H9 (cell line): ENCODE measurements around the gene USPL1. TPM values are rescaled to one million over a fixed set of nuclear protein-coding genes. Genes with fewer than 3 reads are reported as not detected.

Source experiments
- DNase-seq: peaks from one replicate; pipeline ENCODE4 v3.0.0-alpha.2; 2017
- H2AFZ ChIP-seq: one replicate; pipeline ENCODE4 v1.6.1; 2013; ENCODE audit warnings: mild to moderate bottlenecking, low read length, control low read depth, moderate library complexity
- H2AK5ac ChIP-seq: 2 replicates; pipeline ENCODE4 v1.6.1; 2013; ENCODE audit warnings: low read length, control low read depth, mixed read lengths; ENCODE audit not compliant: insufficient read length
- H2BK120ac ChIP-seq: one replicate; pipeline ENCODE4 v1.6.1; 2013; ENCODE audit warnings: low read depth, mild to moderate bottlenecking, low read length, control low read depth, inconsistent platforms; ENCODE audit not compliant: poor library complexity, severe bottlenecking
- H2BK12ac ChIP-seq: 2 replicates; pipeline ENCODE4 v1.6.1; 2013; ENCODE audit warnings: low read length, control low read depth, mixed read lengths, low read depth; ENCODE audit not compliant: insufficient read length
- H2BK15ac ChIP-seq: 2 replicates; pipeline ENCODE4 v1.6.1; 2013; ENCODE audit warnings: low read depth, low read length, control low read depth
- H2BK20ac ChIP-seq: one replicate; pipeline ENCODE4 v1.6.1; 2013; ENCODE audit warnings: low read depth, mild to moderate bottlenecking, low read length, control low read depth, inconsistent platforms; ENCODE audit not compliant: poor library complexity, severe bottlenecking
- H2BK5ac ChIP-seq: 2 replicates; pipeline ENCODE4 v1.6.1; 2013; ENCODE audit warnings: low read length, control low read depth, mixed read lengths; ENCODE audit not compliant: insufficient read length
- H3K14ac ChIP-seq: 2 replicates; pipeline ENCODE4 v1.6.1; 2013; ENCODE audit warnings: low read length, control low read depth; ENCODE audit not compliant: insufficient read depth
- H3K18ac ChIP-seq: 2 replicates; pipeline ENCODE4 v1.6.1; 2013; ENCODE audit warnings: low read depth, mild to moderate bottlenecking, mixed read lengths, low read length, control low read depth; ENCODE audit not compliant: insufficient read length
- H3K23ac ChIP-seq: 2 replicates; pipeline ENCODE4 v1.6.1; 2013; ENCODE audit warnings: low read length, control low read depth, mixed read lengths, low read depth; ENCODE audit not compliant: insufficient read length
- H3K23me2 ChIP-seq: 2 replicates; pipeline ENCODE4 v1.6.1; 2013; ENCODE audit warnings: low read depth, mild to moderate bottlenecking, mixed read lengths, low read length, control low read depth; ENCODE audit not compliant: insufficient read length, poor library complexity, severe bottlenecking
- H3K27ac ChIP-seq: 2 replicates; pipeline ENCODE4 v1.5.1; 2013; ENCODE audit warnings: low read length, control low read depth, mixed read lengths, low read depth; ENCODE audit not compliant: insufficient read length
- H3K27me3 ChIP-seq: 2 replicates; pipeline ENCODE4 v1.6.1; 2013; ENCODE audit warnings: low read length, control low read depth, inconsistent platforms; ENCODE audit not compliant: insufficient read depth
- H3K4ac ChIP-seq: 2 replicates; pipeline ENCODE4 v1.6.1; 2013; ENCODE audit warnings: low read depth, mild to moderate bottlenecking, control low read depth, inconsistent platforms, low read length, moderate library complexity
- H3K4me1 ChIP-seq: 2 replicates; pipeline ENCODE4 v1.6.1; 2013; ENCODE audit warnings: low read length, control low read depth, inconsistent platforms; ENCODE audit not compliant: insufficient read depth
- H3K4me2 ChIP-seq: 2 replicates; pipeline ENCODE4 v1.6.1; 2013; ENCODE audit warnings: low read length, control low read depth, mixed read lengths; ENCODE audit not compliant: insufficient read length, insufficient read depth
- H3K56ac ChIP-seq: 2 replicates; pipeline ENCODE4 v1.6.1; 2013; ENCODE audit warnings: low read depth, mild to moderate bottlenecking, mixed read lengths, low read length, control low read depth; ENCODE audit not compliant: insufficient read length
- H3K79me1 ChIP-seq: 2 replicates; pipeline ENCODE4 v1.6.1; 2013; ENCODE audit warnings: low read depth, mild to moderate bottlenecking, moderate library complexity, low read length, control low read depth, inconsistent platforms; ENCODE audit not compliant: insufficient read depth, poor library complexity, severe bottlenecking
- H3K79me2 ChIP-seq: 2 replicates; pipeline ENCODE4 v1.6.1; 2013; ENCODE audit warnings: low read length, control low read depth, inconsistent platforms; ENCODE audit not compliant: insufficient read depth
- H3K9ac ChIP-seq: 2 replicates; pipeline ENCODE4 v1.6.1; 2013; ENCODE audit warnings: low read length, control low read depth, mixed read lengths; ENCODE audit not compliant: insufficient read length; ENCODE audit errors: extremely low read depth
- H3K9me3 ChIP-seq: one replicate; pipeline ENCODE4 v1.6.1; 2013; ENCODE audit warnings: low read depth, low read length, inconsistent platforms; ENCODE audit not compliant: control insufficient read depth
- H3T11ph ChIP-seq: one replicate; pipeline ENCODE4 v1.6.1; 2013; ENCODE audit warnings: mild to moderate bottlenecking, low read length, control low read depth, inconsistent platforms
- H4K20me1 ChIP-seq: one replicate; pipeline ENCODE4 v1.6.1; 2013; ENCODE audit not compliant: control insufficient read depth, insufficient read length, insufficient read depth
- H4K5ac ChIP-seq: 2 replicates; pipeline ENCODE4 v1.6.1; 2013; ENCODE audit warnings: low read depth, mild to moderate bottlenecking, mixed read lengths, low read length, control low read depth; ENCODE audit not compliant: insufficient read length
- H4K8ac ChIP-seq: replicated peaks from 2 replicates; pipeline ENCODE4 v1.6.1; 2013; ENCODE audit warnings: low read length, control low read depth, mixed read lengths, low read depth; ENCODE audit not compliant: insufficient read length
- H4K91ac ChIP-seq: 2 replicates; pipeline ENCODE4 v1.6.1; 2013; ENCODE audit warnings: low read depth, mild to moderate bottlenecking, moderate library complexity, mixed read lengths, low read length, control low read depth; ENCODE audit not compliant: insufficient read length
- H3K27ac Mint-ChIP-seq, 3 experiments: 2 replicates in 2 of 3; 3 replicates in 1 of 3; pipeline ENCODE4 v1.8.0; 2020 to 2021; ENCODE audit warnings: mixed read lengths in 3 of 3, mild to moderate bottlenecking in 1 of 3, moderate library complexity in 1 of 3
- H3K27me3 Mint-ChIP-seq: 2 replicates; pipeline ENCODE4 v1.8.0; 2021; ENCODE audit warnings: low read depth, mild to moderate bottlenecking, moderate library complexity, mixed read lengths
- H3K36me3 Mint-ChIP-seq, 3 experiments: 2 replicates in 2 of 3; 3 replicates in 1 of 3; pipeline ENCODE4 v1.8.0; 2020 to 2021; ENCODE audit warnings: low read depth in 3 of 3, mixed read lengths in 3 of 3; ENCODE audit not compliant: insufficient read depth in 1 of 3
- H3K4me1 Mint-ChIP-seq, 2 experiments: 2 replicates each; pipeline ENCODE4 v1.8.0; 2020; ENCODE audit warnings: mixed read lengths in 2 of 2
- H3K4me3 Mint-ChIP-seq, 2 experiments: 2 replicates in 1 of 2; 3 replicates in 1 of 2; pipeline ENCODE4 v1.8.0; 2020 to 2021; ENCODE audit warnings: mild to moderate bottlenecking in 2 of 2, mixed read lengths in 2 of 2, moderate library complexity in 1 of 2
- H3K9me3 Mint-ChIP-seq, 2 experiments: 2 replicates in 1 of 2; 3 replicates in 1 of 2; pipeline ENCODE4 v1.8.0; 2020; ENCODE audit warnings: mild to moderate bottlenecking in 2 of 2, mixed read lengths in 2 of 2, moderate library complexity in 1 of 2
- WGBS: extraction: QIAGEN DNeasy Blood & Tissue Kit; methylation state at CpG from one replicate; pipeline ENCODE4 v1.1.7; 2013; ENCODE audit warnings: missing lambda C conversion rate, low lambda C conversion rate, mixed read lengths; ENCODE audit not compliant: insufficient read length; ENCODE audit errors: extremely low coverage; 5-methylcytosine and 5-hydroxymethylcytosine counted together
- total RNA-seq: library from RNA; stranded (reverse); gene quantifications from 2 replicates; pipeline ENCODE4 v1.2.1, GENCODE V29; 2021
- TF ChIP-seq, protein P1 (sequence below): fragments of 200-600 bp; sonication (generic); conservative IDR thresholded peaks from 3 replicates; pipeline ENCODE4 v1.8.0; 2021; ENCODE audit warnings: antibody characterized with exemption, mild to moderate bottlenecking

The USPL1 gene
- total RNA-seq, 1 experiment from 2014 or later: 17.6 TPM

DNA sequence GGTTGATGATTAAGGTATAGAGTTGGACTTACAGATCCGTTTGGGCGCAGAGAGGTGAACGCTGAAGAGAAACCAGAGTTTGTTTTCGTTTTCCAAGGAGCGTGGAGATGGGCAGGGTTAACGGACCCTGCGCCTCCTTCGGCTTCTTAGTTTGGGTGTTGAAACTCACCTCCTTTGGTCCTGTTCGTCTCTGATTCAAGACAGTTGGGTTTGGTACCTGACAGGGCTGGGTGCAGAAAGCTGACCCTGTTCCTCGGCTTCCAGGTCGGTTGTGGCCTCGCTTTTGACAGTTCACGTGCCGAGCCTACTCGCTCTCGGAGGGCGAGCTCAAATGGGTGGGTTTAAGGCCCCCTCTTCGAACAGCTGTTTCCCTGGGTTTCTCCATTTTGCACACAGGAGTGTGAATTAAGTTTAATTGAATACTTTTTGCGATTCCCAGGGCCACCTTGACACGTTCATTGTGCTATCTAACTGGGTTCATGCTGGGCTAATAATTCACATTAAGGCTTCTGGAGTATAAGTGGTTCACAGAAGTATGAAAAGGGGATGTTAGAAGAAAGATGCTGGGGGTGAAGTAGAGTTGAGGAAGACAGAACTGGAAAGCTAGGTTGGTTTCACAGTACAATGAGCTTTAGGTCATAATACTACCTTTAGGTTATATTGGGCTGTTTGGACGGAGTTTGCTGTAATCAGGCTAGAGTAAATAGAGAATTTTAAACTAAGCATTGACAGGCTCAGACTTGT is 638 bp downstream of the USPL1 start:
- peak overlapping the region; percentile 98 for H3K4me2 ChIP-seq
- no peak overlapping the region for H3K4me3 Mint-ChIP-seq
- H3K23me2 ChIP-seq: peaks cover 13% of the 10 kb centered on the region
- H3K23ac ChIP-seq: no peak overlapping the region
- no peaks in the 10 kb centered on the region for H3K9me3 ChIP-seq
- H3K9me3 Mint-ChIP-seq: no peaks in the 10 kb centered on the region
- no peak overlapping the region for H2BK12ac ChIP-seq
- no peak overlapping the region for H4K5ac ChIP-seq
- no peak overlapping the region for H2BK20ac ChIP-seq
- no peaks in the 10 kb centered on the region for H4K20me1 ChIP-seq
- no peak overlapping the region for H2BK120ac ChIP-seq
- no peak overlapping the region for H3K56ac ChIP-seq
- no peak overlapping the region for H2AK5ac ChIP-seq
- H4K8ac ChIP-seq: no peak overlapping the region
- no peaks in the 10 kb centered on the region for H3K27me3 Mint-ChIP-seq
- peaks cover 6 to 22% (median 12%) of the 10 kb centered on the region in 3 experiments; a peak in 5 of 7 replicates for H3K36me3 Mint-ChIP-seq
- H3K4ac ChIP-seq: no peak overlapping the region
- no peak overlapping the region for H4K91ac ChIP-seq
- no CpG with 5 or more reads among the region's 21 CpGs for WGBS
- H3T11ph ChIP-seq: no peak overlapping the region
- TF ChIP-seq, protein P1, sequence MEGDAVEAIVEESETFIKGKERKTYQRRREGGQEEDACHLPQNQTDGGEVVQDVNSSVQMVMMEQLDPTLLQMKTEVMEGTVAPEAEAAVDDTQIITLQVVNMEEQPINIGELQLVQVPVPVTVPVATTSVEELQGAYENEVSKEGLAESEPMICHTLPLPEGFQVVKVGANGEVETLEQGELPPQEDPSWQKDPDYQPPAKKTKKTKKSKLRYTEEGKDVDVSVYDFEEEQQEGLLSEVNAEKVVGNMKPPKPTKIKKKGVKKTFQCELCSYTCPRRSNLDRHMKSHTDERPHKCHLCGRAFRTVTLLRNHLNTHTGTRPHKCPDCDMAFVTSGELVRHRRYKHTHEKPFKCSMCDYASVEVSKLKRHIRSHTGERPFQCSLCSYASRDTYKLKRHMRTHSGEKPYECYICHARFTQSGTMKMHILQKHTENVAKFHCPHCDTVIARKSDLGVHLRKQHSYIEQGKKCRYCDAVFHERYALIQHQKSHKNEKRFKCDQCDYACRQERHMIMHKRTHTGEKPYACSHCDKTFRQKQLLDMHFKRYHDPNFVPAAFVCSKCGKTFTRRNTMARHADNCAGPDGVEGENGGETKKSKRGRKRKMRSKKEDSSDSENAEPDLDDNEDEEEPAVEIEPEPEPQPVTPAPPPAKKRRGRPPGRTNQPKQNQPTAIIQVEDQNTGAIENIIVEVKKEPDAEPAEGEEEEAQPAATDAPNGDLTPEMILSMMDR: no peak
- H3K79me2 ChIP-seq: peaks cover 27% of the 10 kb centered on the region
- H2BK5ac ChIP-seq: no peak overlapping the region
- no peak overlapping the region for H3K18ac ChIP-seq
- no peaks in the 10 kb centered on the region for H3K4me1 ChIP-seq
- H3K27ac Mint-ChIP-seq: no peak overlapping the region
- H3K27ac ChIP-seq: no peak overlapping the region
- no peak overlapping the region for H3K14ac ChIP-seq
- no peak overlapping the region for H2BK15ac ChIP-seq
- peaks cover 17% of the 10 kb centered on the region in 2 experiments for H3K4me1 Mint-ChIP-seq
- no peak for DNase-seq
- H3K79me1 ChIP-seq: peaks cover 3% of the 10 kb centered on the region
- H2AFZ ChIP-seq: no peak overlapping the region
- H3K9ac ChIP-seq: peak overlapping the region; percentile 78
- H3K27me3 ChIP-seq: no peaks in the 10 kb centered on the region
